HG03575 (cell line): ENCODE results near the gene EDARADD.
A peak's percentile ranks its signal among the peaks of the same experiment; 100 is the strongest.
"Not testable (repeated sequence)": the region's sequence is repeated elsewhere in the genome, so short reads cannot be mapped to it uniquely, and the experiment has no call there.

Experiments used
- ATAC-seq: cut with Tn5 transposase; IDR thresholded peaks from one replicate; pipeline ENCODE4 v1.9.1; 2021; ENCODE audit not compliant: unreplicated experiment, insufficient number of reproducible peaks, low FRiP score; ENCODE audit errors: extremely low read depth

The EDARADD gene

DNA sequence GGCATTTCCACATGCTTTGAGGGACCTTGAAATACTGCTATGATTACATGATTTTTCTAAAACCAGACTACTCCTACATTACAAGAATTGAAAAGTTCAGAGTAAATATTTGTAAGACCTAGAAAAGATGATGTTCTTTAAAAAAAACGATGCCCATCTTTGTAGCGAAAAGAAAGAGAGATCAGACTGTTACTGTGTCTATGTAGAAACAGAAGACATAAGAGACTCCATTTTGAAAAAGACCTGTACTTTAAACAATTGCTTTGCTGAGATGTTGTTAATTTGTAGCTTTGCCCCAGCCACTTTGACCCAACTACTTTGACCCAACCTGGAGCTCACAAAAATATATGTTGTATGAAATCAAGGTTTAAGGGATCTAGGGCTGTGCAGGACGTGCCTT is 110.3 kb downstream of the EDARADD start:
- ATAC-seq = not testable (repeated sequence)

DNA sequence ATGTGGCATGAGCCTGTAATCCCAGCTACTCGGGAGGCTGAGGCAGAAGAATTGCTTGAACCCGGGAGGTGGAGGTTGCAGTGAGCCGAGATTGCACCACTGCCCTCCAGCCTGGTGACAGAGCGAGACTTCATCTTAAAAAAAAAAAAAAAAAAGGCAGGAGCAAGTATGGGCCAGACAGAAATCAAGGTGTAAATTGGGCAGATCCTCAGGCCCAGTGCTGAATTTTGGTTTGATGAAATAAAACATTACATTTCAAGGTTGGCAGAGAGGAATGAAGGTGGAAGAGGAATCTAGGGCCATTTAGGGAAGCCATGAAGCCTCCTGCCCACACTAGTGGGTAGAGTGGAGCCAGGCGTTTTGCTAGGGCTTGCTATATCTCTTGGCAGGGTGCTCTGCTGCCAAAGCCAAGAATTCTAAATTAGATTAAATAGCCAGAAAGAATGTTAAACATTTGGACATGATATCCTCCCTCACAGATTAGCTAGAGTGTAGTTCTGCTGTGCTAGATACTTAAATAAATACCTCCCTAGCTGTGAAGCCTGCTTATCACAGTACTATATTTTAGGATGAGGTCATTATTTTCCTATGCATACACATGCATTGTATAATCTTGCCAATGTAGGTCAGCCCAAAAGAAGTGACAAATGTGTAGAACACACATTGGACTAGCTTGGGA is 113.1 kb downstream of the EDARADD start:
- no peak for ATAC-seq

DNA sequence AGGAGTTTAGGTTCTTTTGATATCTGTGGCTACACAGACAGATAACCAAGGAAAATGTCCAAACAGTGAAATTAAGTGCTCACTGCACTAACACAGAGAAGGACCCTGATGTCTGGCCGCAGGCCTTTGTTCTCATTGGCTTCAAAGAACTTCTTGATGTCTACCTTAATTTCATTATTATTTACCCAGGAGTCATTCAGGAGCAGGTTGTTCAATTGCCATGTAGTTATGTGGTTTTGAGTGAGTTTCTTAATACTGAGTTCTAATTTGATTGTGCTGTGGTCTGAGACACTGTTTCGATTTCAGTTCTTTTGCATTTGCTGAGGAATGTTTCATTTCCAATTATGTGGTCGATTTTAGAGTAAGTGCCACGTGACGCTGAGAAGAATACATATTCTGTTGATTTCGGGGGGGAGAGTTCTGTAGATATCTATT is 114.5 kb downstream of the EDARADD start:
- no peak for ATAC-seq

DNA sequence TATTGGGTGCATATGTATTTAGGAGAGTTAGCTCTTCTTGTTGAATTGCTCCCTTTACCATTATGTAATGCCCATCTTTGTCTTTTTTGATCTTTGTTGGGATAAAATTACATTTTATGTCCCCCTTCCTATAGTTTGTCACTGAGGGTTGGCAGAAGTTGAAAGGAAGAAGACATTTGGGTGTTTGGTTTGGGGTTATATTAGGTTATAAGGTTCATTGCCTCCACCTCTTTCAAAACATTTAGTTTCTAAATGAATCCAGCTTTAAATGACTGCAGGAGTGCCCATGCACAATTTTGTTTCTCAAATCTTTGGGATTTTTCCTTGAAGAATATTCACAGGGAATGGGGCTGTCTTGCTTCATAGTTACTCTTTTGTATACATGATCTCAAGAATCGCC is 115.1 kb downstream of the EDARADD start:
- ATAC-seq = no peak

DNA sequence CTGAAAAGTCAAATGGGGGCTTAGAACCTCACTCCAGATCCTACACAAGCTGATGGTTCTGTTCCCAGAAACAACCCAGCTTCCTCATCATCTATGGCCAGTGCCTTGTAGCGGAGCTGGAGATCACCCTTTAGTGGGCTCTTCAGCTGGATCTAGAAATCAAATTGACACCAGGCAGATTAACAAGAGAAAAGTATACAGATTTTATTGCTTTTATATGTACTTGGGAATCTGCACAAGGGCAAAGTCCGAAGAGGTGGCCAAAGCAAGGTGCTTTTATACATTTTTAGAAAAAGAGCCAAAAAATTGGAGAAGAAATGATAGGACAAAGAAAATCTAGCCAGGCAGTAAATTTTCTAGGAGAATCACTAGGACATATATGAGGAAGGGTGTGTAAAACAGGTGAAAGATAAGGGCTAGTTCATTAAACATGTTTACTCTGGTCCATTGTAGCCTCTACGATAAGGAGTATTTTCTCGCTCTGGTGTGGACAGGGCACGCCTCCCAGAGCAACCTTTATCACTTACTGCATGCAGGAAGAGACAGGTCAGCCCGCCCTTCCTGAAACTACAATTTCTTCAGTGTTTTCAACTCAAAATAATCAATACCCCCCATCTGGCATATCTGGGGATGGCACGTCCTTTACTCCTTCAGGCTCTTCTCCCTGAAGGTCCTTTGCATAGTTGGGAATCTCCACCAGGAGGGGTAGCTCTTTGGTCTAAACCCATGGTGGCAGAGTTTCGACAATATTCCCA is 115.7 kb downstream of the EDARADD start:
- ATAC-seq = no peak

DNA sequence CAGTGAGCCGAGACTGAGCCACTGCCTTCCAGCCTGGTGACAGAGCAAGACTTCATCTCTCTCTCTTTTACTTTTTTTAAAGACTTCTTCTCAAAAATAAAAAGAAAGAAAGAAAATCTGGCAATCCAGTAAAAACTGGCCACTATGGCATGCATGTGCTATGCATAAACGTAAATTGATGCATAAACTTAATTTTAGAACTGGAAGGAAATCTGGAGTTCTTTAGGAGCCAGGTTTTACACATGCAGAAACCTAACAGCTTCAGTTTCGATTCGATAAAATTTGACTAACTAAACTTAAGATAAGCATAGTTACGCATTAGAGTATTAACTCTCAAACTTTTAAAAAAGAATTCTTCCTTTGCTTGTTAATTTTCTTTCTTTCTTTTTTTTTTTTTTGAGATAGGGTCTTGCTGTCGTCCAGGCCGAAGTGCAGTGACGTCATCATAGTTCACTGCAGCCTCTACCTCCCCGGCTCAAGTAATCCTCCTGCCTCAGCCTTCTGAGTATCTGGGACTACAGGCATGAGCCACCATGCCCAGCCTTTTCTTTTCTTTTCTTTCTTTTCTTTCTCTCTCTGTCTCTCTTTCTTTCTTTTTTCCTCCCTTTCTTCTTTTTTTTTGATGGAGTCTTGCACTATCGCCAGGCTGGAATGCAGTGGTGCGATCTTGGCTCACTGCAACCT is 117.8 kb downstream of the EDARADD start:
- no peak for ATAC-seq

DNA sequence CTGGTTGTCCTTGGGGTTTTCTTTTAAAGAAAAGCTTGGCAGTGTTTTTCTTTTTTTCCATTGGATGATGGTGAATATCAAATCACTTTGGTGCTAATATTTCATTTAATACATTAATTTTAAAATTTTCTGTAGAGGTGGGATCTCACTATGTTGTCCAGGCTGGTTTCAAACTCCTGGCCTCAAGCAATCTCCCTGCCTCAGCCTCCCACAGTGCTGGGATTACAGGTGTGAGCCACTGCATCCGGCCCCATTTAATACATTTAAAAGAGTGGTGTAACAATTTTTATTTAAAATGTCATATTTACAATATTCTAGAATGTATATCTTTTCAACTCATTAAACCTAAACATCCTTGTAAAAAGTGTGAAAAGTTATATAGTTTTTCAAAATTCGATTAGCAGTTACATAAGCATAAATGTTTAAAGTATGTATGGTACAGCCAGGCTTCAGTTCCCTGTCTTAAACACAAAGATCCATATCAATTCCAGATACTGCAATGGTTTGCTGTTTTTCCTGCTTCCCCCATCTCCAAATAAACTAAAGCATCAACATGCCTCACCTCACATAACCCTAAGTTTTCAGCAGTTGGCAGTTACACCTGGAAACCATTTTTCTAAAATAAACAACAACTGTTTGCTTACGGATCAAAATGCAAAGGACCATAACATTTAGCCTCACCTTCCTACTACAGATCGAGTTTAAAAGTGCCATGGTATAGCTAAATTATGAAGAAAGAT is 120.8 kb downstream of the EDARADD start:
- ATAC-seq = no peak

DNA sequence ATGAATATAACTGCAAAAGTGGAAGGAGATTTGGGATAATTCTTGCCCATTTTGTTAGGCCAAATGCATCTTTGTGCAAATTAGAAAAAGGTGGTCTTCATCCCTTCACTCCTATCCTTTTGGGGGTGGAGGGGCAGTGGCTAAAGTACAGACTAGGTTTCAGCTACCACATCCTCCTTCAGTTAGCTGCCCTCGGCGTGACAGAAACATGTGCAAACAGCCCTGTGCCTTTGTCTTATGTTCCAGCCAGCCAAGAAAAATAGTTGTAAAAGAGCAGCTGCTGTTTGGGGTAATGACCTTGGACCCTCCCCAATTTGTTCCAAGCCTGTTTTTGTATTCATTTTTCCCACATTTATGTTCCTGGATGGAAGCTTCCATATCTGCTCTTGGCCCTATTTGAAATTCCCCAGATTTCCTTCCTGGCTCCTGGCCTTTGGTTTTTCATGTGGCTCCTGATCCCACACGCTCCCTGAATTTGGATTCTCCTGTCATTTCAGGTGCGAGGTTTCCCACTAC is 121.4 kb downstream of the EDARADD start:
- ATAC-seq = no peak

DNA sequence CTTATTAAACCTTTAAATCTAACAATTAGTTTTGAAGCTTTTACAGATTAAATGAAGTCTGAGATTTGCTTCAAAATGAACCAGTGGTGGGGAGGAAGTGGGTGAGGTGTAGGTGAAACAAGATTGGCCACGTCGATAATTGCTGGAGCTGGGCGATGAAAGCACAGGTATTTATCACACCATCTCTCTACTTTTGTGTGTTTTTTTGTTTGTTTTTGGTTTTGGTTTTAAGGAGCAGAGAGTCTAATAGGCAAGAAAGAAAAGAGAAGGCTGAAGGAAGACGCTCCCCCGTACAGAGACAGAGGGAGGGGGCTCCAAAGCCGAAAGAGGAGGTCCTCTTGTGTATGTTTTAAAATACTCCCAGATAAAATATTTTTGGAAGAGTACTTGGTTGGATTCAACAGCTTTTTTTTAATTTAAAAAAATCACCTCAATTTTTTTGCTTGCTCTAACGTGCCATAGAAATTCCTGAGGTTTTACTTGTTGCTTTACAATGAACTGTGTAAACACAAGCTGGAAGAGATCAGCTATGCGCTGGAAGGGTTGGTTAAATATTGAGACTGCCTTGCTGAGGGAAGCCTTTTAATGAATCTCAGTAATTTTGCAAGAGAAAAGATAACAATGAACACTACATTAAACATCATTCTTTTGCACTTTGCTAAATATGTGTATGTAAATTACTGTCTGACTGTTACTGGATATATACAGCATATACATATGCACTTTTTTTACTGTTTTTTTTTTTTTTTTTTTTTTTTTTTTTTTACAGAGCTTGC is 123.0 kb downstream of the EDARADD start:
- ATAC-seq = no peak

DNA sequence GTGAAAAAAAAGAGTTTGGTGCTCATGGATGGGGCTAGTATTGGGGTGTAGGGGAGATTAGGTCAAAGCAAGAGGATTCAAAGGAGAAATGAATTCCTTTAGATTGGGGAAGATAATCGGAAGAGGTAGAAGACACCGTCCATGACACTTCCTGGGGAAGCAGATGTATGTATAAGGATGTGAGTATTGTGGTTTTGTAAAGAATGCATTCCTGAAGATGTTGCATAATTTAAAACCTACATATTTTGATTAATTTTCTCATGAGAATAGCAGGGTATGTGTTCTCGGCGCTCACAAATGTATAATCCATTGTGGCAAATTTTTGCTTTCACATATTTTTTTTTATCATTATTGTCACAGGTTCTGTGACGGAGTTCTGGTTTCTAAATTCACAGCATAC is 124.2 kb downstream of the EDARADD start:
- no peak for ATAC-seq

DNA sequence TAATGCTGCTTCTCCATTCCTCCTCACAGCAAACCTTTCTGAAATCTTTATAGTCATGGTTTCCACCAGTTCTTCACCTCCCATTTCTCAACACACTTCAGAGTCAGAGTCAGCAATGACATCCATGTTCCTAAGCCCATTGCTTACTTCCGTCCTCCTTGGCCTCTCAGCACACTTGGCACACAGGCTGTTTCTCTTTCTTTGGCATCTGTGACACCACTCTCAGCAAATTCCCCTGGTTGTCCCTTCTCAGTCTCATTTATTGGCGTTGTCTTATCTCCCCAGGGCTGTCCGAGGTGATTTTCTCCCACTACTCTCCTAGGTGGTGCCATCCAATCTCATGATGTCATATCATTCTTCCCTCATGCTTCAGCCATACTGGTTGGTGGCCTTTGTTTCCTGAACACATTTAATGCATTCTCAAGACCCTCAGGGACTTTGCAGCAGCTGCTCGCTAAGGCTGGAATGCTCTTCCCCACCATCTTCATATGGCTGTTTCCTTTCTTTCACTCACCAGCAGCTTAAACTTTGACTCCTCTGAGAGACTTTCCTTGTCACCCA is 126.4 kb downstream of the EDARADD start:
- no peak for ATAC-seq

DNA sequence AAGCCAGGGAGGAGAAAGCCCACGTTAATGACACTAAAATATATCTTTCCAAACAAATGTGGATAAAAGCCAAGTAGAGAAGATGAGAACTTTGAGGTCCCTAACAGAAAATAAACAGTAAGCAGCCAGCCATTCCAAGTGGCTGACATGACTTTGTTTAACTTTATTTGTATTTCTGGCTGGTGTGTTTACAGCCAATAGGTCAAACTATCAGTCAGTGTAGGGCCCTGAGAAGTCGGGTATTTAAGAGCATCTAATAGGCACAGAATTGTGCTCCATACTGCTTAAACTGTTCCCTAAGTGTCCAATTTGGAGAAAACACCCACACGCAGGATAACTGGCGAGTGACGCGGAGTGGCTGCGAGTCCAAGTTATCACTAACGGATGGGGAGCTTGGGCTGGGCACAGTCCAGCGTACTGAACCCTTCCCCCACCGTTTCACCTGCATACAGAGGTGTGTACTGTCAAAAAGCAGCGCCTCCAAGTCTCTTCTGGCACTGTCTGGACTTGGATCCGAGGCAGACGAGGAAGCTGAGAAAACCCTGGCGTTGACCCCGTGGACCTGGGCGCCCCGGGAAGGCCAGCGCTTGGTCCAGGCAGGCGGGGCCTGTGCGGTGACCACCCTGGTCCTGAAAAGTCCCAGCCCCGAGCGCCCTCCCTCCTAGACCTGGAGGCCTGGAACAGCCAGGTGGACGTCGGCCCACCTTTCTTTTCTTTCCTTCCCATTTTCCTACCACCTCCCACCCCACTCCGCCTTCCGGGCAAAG is 129.0 kb downstream of the EDARADD start:
- ATAC-seq = no peak

DNA sequence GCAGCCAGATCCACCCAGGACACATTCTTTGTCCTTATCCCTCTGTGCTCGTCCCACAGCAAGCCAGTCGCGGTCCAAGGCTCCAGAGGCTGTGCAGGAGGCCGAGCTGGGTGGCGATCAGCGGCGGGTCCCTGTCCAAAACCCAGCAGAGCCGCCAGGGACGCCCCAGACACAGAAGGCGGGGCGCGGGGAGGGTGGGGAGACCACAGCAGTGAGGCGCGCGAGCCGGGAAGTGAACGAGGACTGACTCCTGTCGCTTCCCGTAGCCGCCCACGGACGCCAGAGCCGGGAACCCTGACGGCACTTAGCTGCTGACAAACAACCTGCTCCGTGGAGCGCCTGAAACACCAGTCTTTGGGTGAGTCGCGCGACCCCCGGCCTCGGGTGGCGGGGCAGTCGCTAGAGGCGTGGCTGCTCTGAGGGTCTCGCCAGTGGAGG is 129.6 kb downstream of the EDARADD start, which contains the start of gene LGALS8:
LGALS8 (plus strand) TSS at position 279 of the 438 bp plus-strand sequence. CDS start 2,089 bp downstream, outside the sequence.
- ATAC-seq = peak; percentile 31

DNA sequence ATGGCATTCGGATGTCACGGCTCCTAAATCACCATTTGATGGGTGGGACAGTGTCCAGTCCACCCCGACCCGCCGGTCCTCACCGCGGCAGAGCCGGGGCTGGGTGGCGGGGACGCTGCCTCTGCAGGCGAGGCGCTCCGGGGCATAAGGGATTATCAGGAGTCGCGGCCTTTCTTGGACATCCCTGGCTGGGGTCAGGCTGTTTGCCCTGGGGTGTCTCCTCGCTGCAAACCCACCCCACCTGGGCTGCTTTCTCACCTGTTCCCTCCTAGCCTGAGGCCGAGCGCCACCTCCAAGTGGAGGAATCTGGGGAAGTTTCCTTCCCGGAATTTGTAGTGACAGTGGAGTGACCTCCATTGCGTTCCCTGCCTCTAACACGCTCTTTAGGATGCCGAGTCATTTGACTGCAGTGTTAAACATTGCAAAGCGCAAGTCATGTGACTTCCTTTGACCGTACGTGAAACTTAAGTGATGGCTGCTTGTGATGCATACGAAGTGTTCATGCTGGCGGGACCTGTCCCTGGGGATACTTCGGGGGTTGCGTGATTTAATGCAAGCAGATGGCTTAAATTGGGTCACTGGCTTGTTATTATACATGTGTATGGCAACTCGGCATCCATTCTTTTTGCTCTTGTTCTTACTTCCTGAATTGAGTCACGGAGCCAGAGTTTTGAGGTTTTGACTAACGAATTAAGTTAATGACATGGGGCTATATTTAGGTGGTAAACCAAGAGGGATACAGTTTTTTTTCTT is 130.2 kb downstream of the EDARADD start:
- ATAC-seq = peak; percentile 90

DNA sequence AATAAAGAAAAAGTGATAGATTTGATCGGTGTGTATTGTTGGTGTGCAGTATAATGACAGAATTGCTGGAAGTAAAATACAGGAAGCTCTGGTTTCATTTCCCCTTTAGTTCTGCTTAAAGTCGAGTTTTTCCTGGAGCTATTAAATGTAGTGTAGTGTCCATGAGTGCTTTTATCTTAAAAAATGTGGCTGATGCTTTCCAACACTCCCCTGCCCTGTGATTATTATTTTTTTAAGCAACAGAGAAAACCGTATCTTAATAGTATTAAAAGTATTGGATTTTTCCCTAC is 130.8 kb downstream of the EDARADD start:
- ATAC-seq = no peak

DNA sequence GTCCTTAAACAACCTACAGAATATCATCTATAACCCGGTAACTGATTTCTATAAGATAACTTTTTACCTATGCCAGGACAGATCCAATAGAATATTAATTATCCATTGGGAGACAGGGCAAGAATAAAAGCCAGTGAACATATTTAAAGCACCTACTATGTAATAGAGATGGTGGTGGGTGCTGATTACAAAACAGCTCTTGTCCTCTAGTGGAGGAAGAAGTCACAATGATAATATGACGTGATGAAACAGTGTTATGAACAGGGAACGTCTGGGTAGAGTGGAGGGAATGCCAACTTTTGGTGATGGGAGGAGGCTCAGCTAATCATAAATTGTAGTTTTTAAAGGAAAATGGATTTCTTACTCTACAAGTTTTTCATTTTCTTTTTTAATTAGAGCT is 132.0 kb downstream of the EDARADD start:
- ATAC-seq = no peak

DNA sequence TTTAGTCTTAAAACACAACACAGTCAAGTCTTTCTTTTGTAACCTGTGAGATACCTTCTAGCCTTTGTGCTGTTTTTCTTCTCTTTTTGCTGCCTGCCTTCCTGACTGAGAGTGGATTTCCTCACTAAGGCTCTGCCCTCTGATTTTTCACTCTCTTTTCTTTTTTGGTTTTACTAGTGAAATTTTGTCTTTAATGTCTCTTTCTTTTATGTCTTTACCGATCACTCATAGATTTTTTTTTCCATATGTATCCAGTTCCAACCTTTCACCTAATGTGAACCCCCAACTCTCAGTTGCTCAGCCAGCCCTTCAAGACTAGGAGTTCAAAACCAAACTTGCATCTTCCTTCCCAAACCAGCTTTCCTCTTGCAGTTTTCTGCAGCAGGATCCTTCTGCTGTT is 136.2 kb downstream of the EDARADD start:
- no peak for ATAC-seq
